Neutrophil (primary cell): ENCODE results near the gene C19orf85.

Source experiments
- H3K27ac ChIP-seq: fragments of 200-600 bp; sonication (generic); 2 replicates; pipeline ENCODE4 v1.5.1; 2016; ENCODE audit warnings: mild to moderate bottlenecking, moderate library complexity
- H3K27me3 ChIP-seq: fragments of 200-600 bp; sonication (generic); 2 replicates; pipeline ENCODE4 v1.6.0; 2016; ENCODE audit warnings: mild to moderate bottlenecking
- H3K36me3 ChIP-seq: fragments of 200-600 bp; sonication (generic); 2 replicates; pipeline ENCODE4 v1.5.1; 2017
- H3K4me1 ChIP-seq, 2 experiments: fragments of 200-600 bp in 1 of 2; sonication (generic) in 1 of 2; 1 replicate in 1 of 2; 2 replicates in 1 of 2; pipeline versions ENCODE4 v1.5.1 to v1.6.1; 2013 to 2016; ENCODE audit warnings: low read depth in 1 of 2, low read length in 1 of 2, mild to moderate bottlenecking in 1 of 2, moderate library complexity in 1 of 2; ENCODE audit not compliant: control insufficient read depth in 1 of 2, insufficient read depth in 1 of 2
- H3K4me3 ChIP-seq, 2 experiments: fragments of 200-600 bp in 1 of 2; sonication (generic) in 1 of 2; 1 replicate in 1 of 2; 2 replicates in 1 of 2; pipeline ENCODE4 v1.5.1; 2013 to 2016; ENCODE audit warnings: low read depth in 1 of 2, low read length in 1 of 2, mild to moderate bottlenecking in 1 of 2, moderate library complexity in 1 of 2
- H3K9me3 ChIP-seq: fragments of 200-600 bp; sonication (generic); 2 replicates; pipeline ENCODE4 v1.5.1; 2016
- TF ChIP-seq, protein P1 (sequence below): fragments of 200-600 bp; sonication (generic); IDR thresholded peaks from 2 replicates; pipeline ENCODE4 v1.5.1; 2016; ENCODE audit warnings: antibody characterized with exemption

Gene C19orf85

GRCh38 chr19:55471266-55471665 lies 6.7 kb upstream of the C19orf85 start:
- Histone ChIP-seq H3K27me3 (peaks cover 11% of the 10 kb centered on the region), H3K4me3 (no peak overlapping the region), H3K4me1 (peaks cover 5 to 11% of the 10 kb centered on the region in 2 experiments), H3K27ac (no peak overlapping the region), H3K36me3 (no peaks in the 10 kb centered on the region), H3K9me3 (no peaks in the 10 kb centered on the region)
- TF ChIP-seq, protein P1, sequence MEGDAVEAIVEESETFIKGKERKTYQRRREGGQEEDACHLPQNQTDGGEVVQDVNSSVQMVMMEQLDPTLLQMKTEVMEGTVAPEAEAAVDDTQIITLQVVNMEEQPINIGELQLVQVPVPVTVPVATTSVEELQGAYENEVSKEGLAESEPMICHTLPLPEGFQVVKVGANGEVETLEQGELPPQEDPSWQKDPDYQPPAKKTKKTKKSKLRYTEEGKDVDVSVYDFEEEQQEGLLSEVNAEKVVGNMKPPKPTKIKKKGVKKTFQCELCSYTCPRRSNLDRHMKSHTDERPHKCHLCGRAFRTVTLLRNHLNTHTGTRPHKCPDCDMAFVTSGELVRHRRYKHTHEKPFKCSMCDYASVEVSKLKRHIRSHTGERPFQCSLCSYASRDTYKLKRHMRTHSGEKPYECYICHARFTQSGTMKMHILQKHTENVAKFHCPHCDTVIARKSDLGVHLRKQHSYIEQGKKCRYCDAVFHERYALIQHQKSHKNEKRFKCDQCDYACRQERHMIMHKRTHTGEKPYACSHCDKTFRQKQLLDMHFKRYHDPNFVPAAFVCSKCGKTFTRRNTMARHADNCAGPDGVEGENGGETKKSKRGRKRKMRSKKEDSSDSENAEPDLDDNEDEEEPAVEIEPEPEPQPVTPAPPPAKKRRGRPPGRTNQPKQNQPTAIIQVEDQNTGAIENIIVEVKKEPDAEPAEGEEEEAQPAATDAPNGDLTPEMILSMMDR, result no peak

DNA sequence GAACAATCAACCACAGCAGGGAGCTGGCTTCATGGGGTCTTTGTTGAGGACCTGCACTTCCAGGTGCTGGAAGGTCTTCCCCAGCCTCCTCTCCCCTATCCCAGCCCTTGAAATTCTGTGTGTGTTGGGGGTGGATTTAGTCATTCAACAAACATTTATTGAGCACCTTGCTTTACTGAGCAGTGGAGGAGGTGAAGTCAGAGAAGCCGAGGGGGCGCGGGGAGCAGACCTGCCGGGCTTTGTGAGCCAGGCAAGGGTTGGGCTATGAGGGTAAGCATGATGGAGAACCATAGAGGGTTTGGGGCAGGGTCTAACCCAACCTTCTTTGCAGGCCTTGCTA lies 3.5 kb upstream of the C19orf85 start:
- no peaks in the 10 kb centered on the region for H3K9me3 ChIP-seq
- peaks cover 0 to 6% of the 10 kb centered on the region in 2 experiments for H3K4me1 ChIP-seq
- TF ChIP-seq, protein P1, result no peak
- no peak overlapping the region for H3K27ac ChIP-seq
- no peak overlapping the region for H3K4me3 ChIP-seq
- H3K27me3 ChIP-seq, result peaks cover 21% of the 10 kb centered on the region
- H3K36me3 ChIP-seq, result no peaks in the 10 kb centered on the region

GRCh38 chr19:55467236-55468053 lies 2.9 kb upstream of the C19orf85 start:
- TF ChIP-seq, protein P1, result peak; percentile 97
- Histone ChIP-seq H3K4me1 (peaks cover 0 to 6% of the 10 kb centered on the region in 2 experiments), H3K27ac (no peak overlapping the region), H3K9me3 (no peaks in the 10 kb centered on the region), H3K27me3 (peaks cover 21% of the 10 kb centered on the region), H3K4me3 (no peak overlapping the region), H3K36me3 (no peaks in the 10 kb centered on the region)

DNA sequence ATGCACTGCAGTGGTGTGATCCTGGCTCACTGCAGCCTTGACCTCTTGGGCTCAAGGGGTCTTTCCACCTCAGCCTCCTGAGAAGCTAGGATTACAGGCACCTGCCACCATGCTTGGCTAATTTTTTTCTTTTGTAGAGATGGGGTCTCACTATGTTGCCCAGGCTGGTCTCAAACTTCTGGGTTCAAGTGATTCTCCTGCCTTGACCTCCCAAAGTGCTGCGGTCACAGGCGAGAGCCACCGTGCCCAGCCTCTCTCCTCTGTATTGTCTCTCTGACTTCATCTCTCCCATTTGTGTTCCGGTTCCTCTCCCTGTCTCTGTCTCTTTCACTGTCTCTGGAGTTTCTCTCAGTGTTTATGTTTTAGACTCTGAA lies 1.7 kb upstream of the C19orf85 start:
- H3K27me3 ChIP-seq, result peaks cover 21% of the 10 kb centered on the region
- no peaks in the 10 kb centered on the region for H3K9me3 ChIP-seq
- no peak overlapping the region for H3K4me3 ChIP-seq
- no peak overlapping the region for H3K27ac ChIP-seq
- peaks cover 10 to 18% of the 10 kb centered on the region in 2 experiments for H3K4me1 ChIP-seq
- TF ChIP-seq, protein P1, result no peak
- no peaks in the 10 kb centered on the region for H3K36me3 ChIP-seq

- no peaks in the 10 kb centered on the region for H3K9me3 ChIP-seq
- H3K36me3 ChIP-seq, result no peaks in the 10 kb centered on the region
- H3K4me1 ChIP-seq, result peaks cover 12 to 21% of the 10 kb centered on the region in 2 experiments
- TF ChIP-seq, protein P1, result no peak
- H3K27ac ChIP-seq, result no peak overlapping the region
- peaks cover 21% of the 10 kb centered on the region for H3K27me3 ChIP-seq
- H3K4me3 ChIP-seq, result no peak overlapping the region
Measured at GRCh38 chr19:55465460-55466240, 1.1 kb upstream of the C19orf85 start.
